Measurements from ENCODE around the gene SRL.
A peak's percentile ranks its signal among the peaks of the same experiment; 100 is the strongest.

Gene SRL

GRCh38 chr16:4241928-4242283 is at the start of gene SRL:
SRL (minus strand) TSS chr16:4242080; CDS start chr16:4242067, 13 bp downstream.
- no peak for DNase-seq

- DNase-seq, result no peak
Measured at GRCh38 chr16:4290236-4290830, 48.5 kb upstream of the SRL start.

- DNase-seq, result peak; percentile 92
Measured at GRCh38 chr16:4288148-4288921, 46.5 kb upstream of the SRL start.

- DNase-seq, result no peak
Measured at GRCh38 chr16:4285167-4285566, 43.3 kb upstream of the SRL start.

GRCh38 chr16:4283939-4284338 is 42.1 kb upstream of the SRL start:
- no peak for DNase-seq

- no peak for DNase-seq
Measured at GRCh38 chr16:4283441-4283840, 41.6 kb upstream of the SRL start.

- no peak for DNase-seq
Measured at GRCh38 chr16:4280625-4281024, 38.7 kb upstream of the SRL start.

GRCh38 chr16:4277987-4278513 is 36.2 kb upstream of the SRL start:
- no peak for DNase-seq

- DNase-seq, result no peak
Measured at GRCh38 chr16:4275861-4276260, 34.0 kb upstream of the SRL start.

GRCh38 chr16:4273858-4274311 is 32.0 kb upstream of the SRL start:
- peak; percentile 71 for DNase-seq

GRCh38 chr16:4272114-4272956 is 30.5 kb upstream of the SRL start:
- DNase-seq, result no peak

GRCh38 chr16:4271176-4272113 is 29.6 kb upstream of the SRL start:
- peak; percentile 91 for DNase-seq

GRCh38 chr16:4270595-4270994 is 28.7 kb upstream of the SRL start:
- no peak for DNase-seq

GRCh38 chr16:4270091-4270490 is 28.2 kb upstream of the SRL start:
- DNase-seq, result no peak

GRCh38 chr16:4266372-4266771 is 24.5 kb upstream of the SRL start:
- DNase-seq, result no peak

GRCh38 chr16:4265676-4266075 is 23.8 kb upstream of the SRL start:
- no peak for DNase-seq

- no peak for DNase-seq
Measured at GRCh38 chr16:4264546-4264945, 22.7 kb upstream of the SRL start.

- no peak for DNase-seq
Measured at GRCh38 chr16:4263504-4264436, 21.9 kb upstream of the SRL start.

- DNase-seq, result no peak
Measured at GRCh38 chr16:4262303-4262835, 20.5 kb upstream of the SRL start.

GRCh38 chr16:4261557-4262172 is 19.8 kb upstream of the SRL start:
- peak; percentile 48 for DNase-seq
